ENCODE measurements around the gene PGM2. TPM values are rescaled to one million over a fixed set of nuclear protein-coding genes. Genes with fewer than 3 reads are reported as not detected.

Gene PGM2
- total RNA-seq, 1 donor from 2014 or later = 37.6 TPM

DNA sequence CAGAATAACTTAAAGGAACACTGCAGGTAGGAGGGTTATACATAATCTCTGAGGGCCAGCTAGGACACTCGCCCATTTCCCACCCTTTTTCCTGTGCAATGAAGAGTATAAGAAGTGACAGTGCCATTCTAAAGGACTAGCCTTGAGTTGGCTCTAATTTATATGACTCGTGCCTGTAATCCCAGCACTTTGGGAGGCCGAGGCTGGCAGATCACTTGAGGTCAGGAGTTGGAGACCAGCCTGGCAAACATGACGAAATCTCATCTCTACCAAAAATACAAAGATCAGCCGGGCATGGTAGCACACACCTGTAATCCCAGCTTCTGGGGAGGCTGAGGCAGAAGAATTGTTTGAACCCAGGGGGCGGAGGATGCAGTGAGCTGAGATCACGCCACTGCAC lies 68.8 kb downstream of the PGM2 start:
- H3K27ac Mint-ChIP-seq = no peak overlapping the region

DNA sequence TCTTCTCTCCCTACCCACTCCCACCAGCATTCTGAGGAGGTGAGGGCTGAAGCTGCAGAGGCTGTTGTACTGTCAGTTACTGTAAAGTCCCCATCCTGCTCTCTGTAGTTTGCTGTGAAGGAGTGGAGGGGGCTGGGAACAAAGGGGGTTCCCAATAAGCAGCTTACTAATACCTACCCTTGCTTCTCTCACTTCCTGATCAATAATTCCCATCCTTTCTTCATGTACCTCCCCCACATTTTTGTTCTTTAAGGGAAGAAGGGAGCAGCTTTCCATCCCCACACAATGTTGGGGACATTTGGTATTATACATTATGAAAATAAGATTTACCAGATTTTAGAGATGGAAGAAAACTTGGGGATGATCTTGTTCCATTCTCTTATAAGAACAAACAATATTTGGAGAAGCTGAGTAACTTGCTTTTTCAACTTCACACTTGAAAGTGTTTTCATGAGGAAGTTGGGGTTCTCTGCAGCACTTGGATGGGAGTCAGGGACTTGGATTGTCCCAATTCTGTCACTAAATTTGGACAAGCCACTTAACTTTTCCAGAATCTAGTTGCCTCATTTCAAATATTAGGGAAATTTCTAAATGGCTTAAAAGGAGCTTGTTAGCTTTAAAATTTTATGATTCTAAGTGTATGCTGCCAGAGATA lies 69.8 kb downstream of the PGM2 start:
- TF ChIP-seq, protein P1, sequence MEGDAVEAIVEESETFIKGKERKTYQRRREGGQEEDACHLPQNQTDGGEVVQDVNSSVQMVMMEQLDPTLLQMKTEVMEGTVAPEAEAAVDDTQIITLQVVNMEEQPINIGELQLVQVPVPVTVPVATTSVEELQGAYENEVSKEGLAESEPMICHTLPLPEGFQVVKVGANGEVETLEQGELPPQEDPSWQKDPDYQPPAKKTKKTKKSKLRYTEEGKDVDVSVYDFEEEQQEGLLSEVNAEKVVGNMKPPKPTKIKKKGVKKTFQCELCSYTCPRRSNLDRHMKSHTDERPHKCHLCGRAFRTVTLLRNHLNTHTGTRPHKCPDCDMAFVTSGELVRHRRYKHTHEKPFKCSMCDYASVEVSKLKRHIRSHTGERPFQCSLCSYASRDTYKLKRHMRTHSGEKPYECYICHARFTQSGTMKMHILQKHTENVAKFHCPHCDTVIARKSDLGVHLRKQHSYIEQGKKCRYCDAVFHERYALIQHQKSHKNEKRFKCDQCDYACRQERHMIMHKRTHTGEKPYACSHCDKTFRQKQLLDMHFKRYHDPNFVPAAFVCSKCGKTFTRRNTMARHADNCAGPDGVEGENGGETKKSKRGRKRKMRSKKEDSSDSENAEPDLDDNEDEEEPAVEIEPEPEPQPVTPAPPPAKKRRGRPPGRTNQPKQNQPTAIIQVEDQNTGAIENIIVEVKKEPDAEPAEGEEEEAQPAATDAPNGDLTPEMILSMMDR (conservative IDR thresholded peaks at IDR 0.05) = no peak

More for the DNA sequence above, 68.8 kb downstream of the PGM2 start:
- Mint-ChIP-seq H3K9me3 (no peaks in the 10 kb centered on the region), H3K27me3 (peaks cover 66% of the 10 kb centered on the region), H3K36me3 (no peaks in the 10 kb centered on the region), H3K4me3 (no peak overlapping the region), H3K4me1 (ENCODE audit: unreplicated experiment) (no peaks in the 10 kb centered on the region)
- no peak for DNase-seq (ENCODE audit: extremely low spot score, unreplicated experiment)
- TF ChIP-seq, protein P1 (conservative IDR thresholded peaks at IDR 0.05) = no peak

DNA sequence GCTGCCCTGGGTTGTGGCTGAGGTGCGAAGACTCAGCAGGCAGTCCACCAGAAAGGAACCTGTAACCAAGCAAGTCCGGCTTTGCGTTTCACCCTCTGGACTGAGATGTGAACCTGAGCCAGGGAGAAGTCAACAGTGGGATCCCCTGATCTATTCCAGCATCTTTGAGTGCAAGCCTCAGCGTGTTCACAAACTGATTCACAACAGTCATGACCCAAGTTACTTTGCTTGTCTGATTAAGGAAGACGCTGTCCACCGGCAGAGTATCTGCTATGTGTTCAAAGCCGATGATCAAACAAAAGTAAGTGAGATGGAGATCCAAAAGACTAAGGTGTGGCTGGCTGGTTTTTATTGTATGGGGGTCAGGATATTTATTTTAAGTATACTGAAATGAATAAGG lies 75.7 kb downstream of the PGM2 start:
- H3K36me3 Mint-ChIP-seq = no peaks in the 10 kb centered on the region
- H3K9me3 Mint-ChIP-seq = no peaks in the 10 kb centered on the region
- no peaks in the 10 kb centered on the region for H3K4me1 Mint-ChIP-seq (ENCODE audit: unreplicated experiment)
- H3K27ac Mint-ChIP-seq = no peak overlapping the region
- peaks cover 18% of the 10 kb centered on the region for H3K27me3 Mint-ChIP-seq
- DNase-seq (ENCODE audit: extremely low spot score, unreplicated experiment) = no peak
- no peak overlapping the region for H3K4me3 Mint-ChIP-seq
- TF ChIP-seq, protein P1 (conservative IDR thresholded peaks at IDR 0.05) = no peak

More for the DNA sequence above, 69.8 kb downstream of the PGM2 start:
- no peak for DNase-seq (ENCODE audit: extremely low spot score, unreplicated experiment)
- Mint-ChIP-seq H3K27ac (no peak overlapping the region), H3K27me3 (peaks cover 64% of the 10 kb centered on the region), H3K4me3 (no peak overlapping the region), H3K36me3 (no peaks in the 10 kb centered on the region), H3K4me1 (ENCODE audit: unreplicated experiment) (no peaks in the 10 kb centered on the region), H3K9me3 (no peaks in the 10 kb centered on the region)

DNA sequence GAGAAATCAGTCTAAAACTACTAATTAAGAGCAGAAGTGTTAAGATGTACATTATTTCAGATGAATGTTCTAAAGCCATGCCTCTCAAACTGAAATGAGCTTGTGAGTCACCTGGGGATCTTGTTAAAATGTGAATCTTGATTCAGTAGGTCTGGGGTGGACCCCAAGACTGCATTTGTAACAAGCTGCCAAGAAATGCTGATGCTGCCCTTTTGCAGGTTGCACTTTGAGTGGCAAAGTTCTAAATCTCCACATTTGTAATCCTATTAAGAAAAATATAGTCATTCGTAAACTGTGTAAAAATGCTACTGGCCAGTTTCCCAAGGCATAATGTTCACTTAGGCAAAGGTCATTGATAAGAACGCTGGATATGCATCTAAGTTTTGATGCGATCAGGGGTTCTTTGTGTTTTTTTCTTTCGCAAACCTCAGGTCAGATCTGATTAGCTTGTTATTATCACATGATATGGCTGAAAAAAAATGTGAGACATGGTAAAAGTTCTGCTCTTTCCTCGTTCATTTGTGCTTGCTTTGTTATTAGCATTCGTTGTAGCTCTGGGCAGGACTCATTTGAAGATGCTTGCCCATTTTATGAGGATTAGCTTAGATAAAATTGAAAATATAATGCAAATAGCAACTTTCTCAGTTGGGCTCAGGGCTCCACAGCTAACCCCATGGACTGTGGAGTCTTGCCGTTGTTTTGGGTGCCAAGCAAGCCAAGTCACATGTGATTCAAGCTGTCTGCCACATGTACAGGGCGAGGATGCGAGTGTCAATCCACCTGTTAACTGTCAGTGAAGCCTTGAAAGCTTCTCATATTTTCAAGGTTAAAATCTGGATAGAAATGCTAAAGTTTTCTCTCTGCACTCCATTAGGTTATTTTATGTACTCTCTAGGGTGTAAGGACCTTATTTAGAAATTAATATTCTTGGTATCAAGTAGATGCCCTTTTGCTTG lies 76.5 kb downstream of the PGM2 start:
- Mint-ChIP-seq H3K36me3 (no peaks in the 10 kb centered on the region), H3K4me1 (ENCODE audit: unreplicated experiment) (no peaks in the 10 kb centered on the region), H3K9me3 (no peaks in the 10 kb centered on the region), H3K4me3 (no peak overlapping the region), H3K27me3 (peaks cover 13% of the 10 kb centered on the region), H3K27ac (no peak overlapping the region)
- DNase-seq (ENCODE audit: extremely low spot score, unreplicated experiment) = no peak
- TF ChIP-seq, protein P1 (conservative IDR thresholded peaks at IDR 0.05) = no peak

DNA sequence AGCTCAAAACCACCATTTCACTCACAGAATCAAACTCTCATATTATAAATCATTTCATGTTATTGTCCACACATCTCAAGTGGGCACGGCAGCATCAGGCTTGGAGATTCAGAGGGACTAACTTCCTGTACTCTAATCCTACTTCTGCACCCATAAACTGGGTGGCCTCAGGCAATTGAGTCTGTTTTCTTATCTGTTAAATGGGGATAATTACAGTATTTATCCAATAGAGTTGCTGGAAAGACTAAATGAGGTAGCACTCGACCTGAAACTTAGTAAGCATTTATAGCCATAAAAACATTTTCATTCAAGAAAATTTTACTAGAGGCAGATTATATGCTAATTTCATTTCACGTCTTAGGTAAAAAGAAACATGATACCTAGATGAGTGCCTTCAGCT lies 77.4 kb downstream of the PGM2 start:
- Mint-ChIP-seq H3K36me3 (no peaks in the 10 kb centered on the region), H3K9me3 (no peaks in the 10 kb centered on the region), H3K27me3 (peaks cover 8% of the 10 kb centered on the region), H3K4me1 (ENCODE audit: unreplicated experiment) (peaks cover 5% of the 10 kb centered on the region), H3K4me3 (no peak overlapping the region), H3K27ac (no peak overlapping the region)
- no peak for DNase-seq (ENCODE audit: extremely low spot score, unreplicated experiment)
- TF ChIP-seq, protein P1 (conservative IDR thresholded peaks at IDR 0.05) = no peak
